ENCODE measurements around the gene IQUB. TPM values are rescaled to one million over a fixed set of nuclear protein-coding genes. Genes with fewer than 3 reads are reported as not detected.

The IQUB gene
- total RNA-seq, 1 experiment from 2014 or later: 0.77 TPM

GRCh38 chr7:123539871-123540270 lies 5.5 kb upstream of the IQUB start:
- POLR2A ChIA-PET: no interaction called here
- TF ChIP-seq JUN (CRISPR knock-in tag; IDR thresholded peaks at IDR 0.05): no peak
- no peak for TF ChIP-seq TEAD4 (CRISPR knock-in tag; IDR thresholded peaks at IDR 0.05)
- TF ChIP-seq ZNF317 (CRISPR knock-in tag; IDR thresholded peaks at IDR 0.05; ENCODE audit: borderline replicate concordance, low read depth): no peak
- no peak for TF ChIP-seq OVOL2 (CRISPR knock-in tag; IDR thresholded peaks at IDR 0.05; ENCODE audit: borderline replicate concordance)
- TF ChIP-seq ZNF138 (CRISPR knock-in tag; conservative IDR thresholded peaks at IDR 0.05): no peak
- no peak for TF ChIP-seq GRHL2 (CRISPR knock-in tag; IDR thresholded peaks at IDR 0.05; ENCODE audit: insufficient replicate concordance, severe bottlenecking)
- TF ChIP-seq ZNF121 (CRISPR knock-in tag; IDR thresholded peaks at IDR 0.05): no peak
- no peak for TF ChIP-seq ATF6 (CRISPR knock-in tag; IDR thresholded peaks at IDR 0.05)
- no peak for TF ChIP-seq SMAD3 (CRISPR knock-in tag; IDR thresholded peaks at IDR 0.05; ENCODE audit: borderline replicate concordance)
- TF ChIP-seq EMX1 (CRISPR knock-in tag; IDR thresholded peaks at IDR 0.05): no peak

GRCh38 chr7:123538897-123539296 lies 4.5 kb upstream of the IQUB start:
- Mint-ChIP-seq H3K9me3 (no peaks in the 10 kb centered on the region), H3K36me3 (no peaks in the 10 kb centered on the region), H3K4me1 (peaks cover 2% of the 10 kb centered on the region), H3K27ac (no peak overlapping the region), H3K27me3 (ENCODE audit: low read depth) (peaks cover 6% of the 10 kb centered on the region), H3K4me3 (no peak overlapping the region)
- POLR2A ChIA-PET: no interaction called here
- DNase-seq (ENCODE audit: low spot score) (no peak), ATAC-seq (no peak)
- CTCF ChIA-PET: interaction anchor here (1.3 kb wide), 1 partner anchor 45 kb away, joined by 6 read pairs; no protein-coding TSS in a partner anchor
- TF ChIP-seq ERG (CRISPR knock-in tag; IDR thresholded peaks at IDR 0.05): no peak
- TF ChIP-seq ZNF219 (CRISPR knock-in tag; IDR thresholded peaks at IDR 0.05; ENCODE audit: borderline replicate concordance): no peak
- TF ChIP-seq ZNF671 (CRISPR knock-in tag; IDR thresholded peaks at IDR 0.05): no peak
- no peak for TF ChIP-seq ZBTB43 (CRISPR knock-in tag; IDR thresholded peaks at IDR 0.05)
- no peak for TF ChIP-seq SMAD4 (CRISPR knock-in tag; IDR thresholded peaks at IDR 0.05)
- no peak for TF ChIP-seq E2F5 (CRISPR knock-in tag; IDR thresholded peaks at IDR 0.05)
- no peak for TF ChIP-seq ZSCAN18 (CRISPR knock-in tag; IDR thresholded peaks at IDR 0.05)
- no peak for TF ChIP-seq ZNF512 (CRISPR knock-in tag; IDR thresholded peaks at IDR 0.05; ENCODE audit: borderline replicate concordance)
- no peak for TF ChIP-seq MYBL2 (CRISPR knock-in tag; IDR thresholded peaks at IDR 0.05)
- no peak for TF ChIP-seq SMAD3 (CRISPR knock-in tag; IDR thresholded peaks at IDR 0.05; ENCODE audit: borderline replicate concordance)
- no peak for TF ChIP-seq TCF7 (CRISPR knock-in tag; IDR thresholded peaks at IDR 0.05; ENCODE audit: low read depth)
- no peak for TF ChIP-seq AR (CRISPR knock-in tag; IDR thresholded peaks at IDR 0.05)

More at GRCh38 chr7:123539871-123540270, 5.5 kb upstream of the IQUB start:
- DNase-seq (ENCODE audit: low spot score) (no peak), ATAC-seq (no peak)
- no peak overlapping the region for H3K27ac Mint-ChIP-seq
- H3K4me3 Mint-ChIP-seq: no peak overlapping the region
- CTCF ChIA-PET: interaction anchor here (1.0 to 1.3 kb wide), 2 partner anchors 46 to 47 kb away, joined by 4 to 6 read pairs; no protein-coding TSS in a partner anchor
- no peaks in the 10 kb centered on the region for H3K27me3 Mint-ChIP-seq (ENCODE audit: low read depth)
- no peaks in the 10 kb centered on the region; the same call in 1 of the 2 replicates for H3K4me1 Mint-ChIP-seq
- H3K9me3 Mint-ChIP-seq: no peaks in the 10 kb centered on the region
- H3K36me3 Mint-ChIP-seq: no peaks in the 10 kb centered on the region
